Cardiac septum (tissue), 1 donor: ENCODE results near the gene COLEC12. TPM values are rescaled to one million over a fixed set of nuclear protein-coding genes. Genes with fewer than 3 reads are reported as not detected.

Experiments
- DNase-seq: peaks from one replicate; pipeline ENCODE4 v3.0.0-alpha.2; 2020; ENCODE audit warnings: low spot score
- intact Hi-C: fragments of 100-400 bp; cut with DNase I; formaldehyde crosslinking; loops from one replicate; pipeline ENCODE4 v1.14.0; 2022
- total RNA-seq: library from RNA; stranded (reverse); fragmentation: NEBNext Ultra II Directional; extraction: Animal tissue kit (Norgen Biotek cat#: 25700); gene quantifications from one replicate; pipeline ENCODE4 v1.2.1, GENCODE V29; 2021
- donor health status: DM: no; HTN: no; CAD: no.

COLEC12 gene
- total RNA-seq, 1 donor from 2014 or later = 5.5 TPM

- DNase-seq = no peak
- intact Hi-C loops = no loop called here
Observed at GRCh38 chr18:478681-479080, 21.8 kb downstream of the COLEC12 start.

GRCh38 chr18:477565-477964 lies 22.9 kb downstream of the COLEC12 start:
- DNase-seq = no peak
- intact Hi-C loops = no loop called here

GRCh38 chr18:476251-476664 lies 24.2 kb downstream of the COLEC12 start:
- intact Hi-C loops = no loop called here
- DNase-seq = no peak

GRCh38 chr18:475202-476031 lies 25.1 kb downstream of the COLEC12 start:
- no peak for DNase-seq
- intact Hi-C loops = no loop called here

- intact Hi-C loops = no loop called here
- DNase-seq = no peak
Observed at GRCh38 chr18:474416-474815, 26.1 kb downstream of the COLEC12 start.

- intact Hi-C loops = no loop called here
- DNase-seq = no peak
Observed at GRCh38 chr18:473802-474201, 26.7 kb downstream of the COLEC12 start.

GRCh38 chr18:471716-472115 lies 28.8 kb downstream of the COLEC12 start:
- intact Hi-C loops = no loop called here
- no peak for DNase-seq

GRCh38 chr18:470661-471501 lies 29.6 kb downstream of the COLEC12 start:
- intact Hi-C loops = no loop called here
- DNase-seq = no peak

- no peak for DNase-seq
- intact Hi-C loops = no loop called here
Observed at GRCh38 chr18:468955-469790, 31.3 kb downstream of the COLEC12 start.

- intact Hi-C loops = no loop called here
- DNase-seq = peak; percentile 78
Observed at GRCh38 chr18:463827-464541, 36.5 kb downstream of the COLEC12 start.

GRCh38 chr18:463403-463802 lies 37.1 kb downstream of the COLEC12 start:
- DNase-seq = no peak
- intact Hi-C loops = no loop called here

- DNase-seq = no peak
- intact Hi-C loops = no loop called here
Observed at GRCh38 chr18:461762-462161, 38.7 kb downstream of the COLEC12 start.

- intact Hi-C loops = no loop called here
- no peak for DNase-seq
Observed at GRCh38 chr18:460791-461190, 39.7 kb downstream of the COLEC12 start.

- DNase-seq = no peak
- intact Hi-C loops = loop anchor here (5.0 kb wide), 1 partner anchor 128 kb away; no protein-coding TSS in a partner anchor
Observed at GRCh38 chr18:459814-460593, 40.5 kb downstream of the COLEC12 start.

GRCh38 chr18:457521-458412 lies 42.7 kb downstream of the COLEC12 start:
- intact Hi-C loops = loop anchor here (5.0 kb wide), 1 partner anchor 125 kb away; no protein-coding TSS in a partner anchor
- no peak for DNase-seq

- peak; percentile 79 for DNase-seq
- intact Hi-C loops = loop anchor here (5.0 kb wide), 1 partner anchor 125 kb away; no protein-coding TSS in a partner anchor
Observed at GRCh38 chr18:457140-457519, 43.4 kb downstream of the COLEC12 start.
